ENCODE measurements around the gene MARCKS.

MARCKS gene

DNA sequence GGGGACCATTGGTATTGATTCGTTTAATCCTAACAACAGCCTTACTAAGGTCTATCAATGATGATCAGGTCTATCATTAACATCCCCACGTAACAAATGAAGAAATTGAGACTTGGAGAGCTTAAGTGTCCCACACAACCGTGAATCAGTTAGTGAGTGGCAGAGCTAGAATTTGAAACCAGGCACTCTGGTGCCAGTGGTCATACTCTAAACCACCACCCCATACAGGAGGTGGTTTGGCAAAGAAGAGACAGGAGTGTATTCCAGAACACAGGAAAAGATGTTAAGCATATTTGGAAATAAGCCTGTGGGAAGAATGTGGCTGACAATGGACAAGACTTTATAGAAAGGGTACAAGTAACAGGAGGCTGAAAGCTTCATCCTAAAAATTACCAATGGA lies 35.7 kb upstream of the MARCKS start:
- Histone ChIP-seq H3K27ac (ENCODE audit: low read length) (no peak overlapping the region), H3K4me3 (ENCODE audit: low read depth in 1 of 2, low read length in 2 of 2) (no peak overlapping the region), H3K9me3 (ENCODE audit: insufficient read depth, low read length, severe bottlenecking) (no peaks in the 10 kb centered on the region), H3K36me3 (ENCODE audit: insufficient read depth, low read length) (no peaks in the 10 kb centered on the region), H2AFZ (ENCODE audit: low read depth, low read length) (no peak overlapping the region), H3K79me2 (ENCODE audit: insufficient read depth, low read length) (no peaks in the 10 kb centered on the region), H3K4me2 (ENCODE audit: insufficient read depth, low read length) (no peak overlapping the region), H3K27me3 (ENCODE audit: insufficient read depth, low read length, poor library complexity) (no peaks in the 10 kb centered on the region), H3K9ac (ENCODE audit: low read depth, low read length) (no peak overlapping the region), H3K4me1 (ENCODE audit: insufficient read depth, low read length) (no peaks in the 10 kb centered on the region), H4K20me1 (ENCODE audit: insufficient read depth, low read length) (no peaks in the 10 kb centered on the region)
- no peak for TF ChIP-seq EZH2 (IDR thresholded peaks at IDR 0.05; ENCODE audit: borderline replicate concordance, low read depth, low read length, severe bottlenecking)
- DNase-seq (no peak), ATAC-seq (ENCODE audit: insufficient read depth, low read depth) (no peak)

DNA sequence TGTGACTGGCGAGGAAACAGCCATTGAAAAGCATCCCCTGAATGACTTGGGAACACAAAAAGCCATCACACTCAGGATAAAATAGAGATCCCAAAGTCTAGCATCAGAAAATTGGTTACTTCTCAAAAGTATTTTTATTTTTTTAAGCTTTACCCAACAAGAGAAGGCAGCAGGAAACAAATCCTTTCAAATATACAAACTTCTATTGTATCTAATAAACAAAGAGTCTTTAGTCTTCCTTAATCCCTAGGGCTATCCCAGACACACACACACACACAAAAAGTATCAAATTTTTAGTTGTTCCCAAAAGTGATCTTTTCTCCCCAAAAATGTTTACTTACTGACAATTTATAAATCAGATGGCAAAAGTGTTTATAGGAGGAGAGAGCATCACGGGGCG lies 33.2 kb upstream of the MARCKS start:
- Histone ChIP-seq H3K27me3 (ENCODE audit: insufficient read depth, low read length, poor library complexity) (no peaks in the 10 kb centered on the region), H3K36me3 (ENCODE audit: insufficient read depth, low read length) (no peaks in the 10 kb centered on the region), H3K4me2 (ENCODE audit: insufficient read depth, low read length) (no peak overlapping the region), H3K9me3 (ENCODE audit: insufficient read depth, low read length, severe bottlenecking) (no peaks in the 10 kb centered on the region), H3K9ac (ENCODE audit: low read depth, low read length) (no peak overlapping the region), H3K4me3 (ENCODE audit: low read depth in 1 of 2, low read length in 2 of 2) (no peak overlapping the region), H3K79me2 (ENCODE audit: insufficient read depth, low read length) (no peaks in the 10 kb centered on the region), H4K20me1 (ENCODE audit: insufficient read depth, low read length) (no peaks in the 10 kb centered on the region), H3K4me1 (ENCODE audit: insufficient read depth, low read length) (no peaks in the 10 kb centered on the region), H3K27ac (ENCODE audit: low read length) (no peak overlapping the region), H2AFZ (ENCODE audit: low read depth, low read length) (no peak overlapping the region)
- DNase-seq (no peak), ATAC-seq (ENCODE audit: insufficient read depth, low read depth) (no peak)
- TF ChIP-seq EZH2 (IDR thresholded peaks at IDR 0.05; ENCODE audit: borderline replicate concordance, low read depth, low read length, severe bottlenecking): no peak
- no peak for TF ChIP-seq CTCF (IDR thresholded peaks at IDR 0.05; ENCODE audit: borderline replicate concordance, extremely low read depth, low read length, poor library complexity, severe bottlenecking)

DNA sequence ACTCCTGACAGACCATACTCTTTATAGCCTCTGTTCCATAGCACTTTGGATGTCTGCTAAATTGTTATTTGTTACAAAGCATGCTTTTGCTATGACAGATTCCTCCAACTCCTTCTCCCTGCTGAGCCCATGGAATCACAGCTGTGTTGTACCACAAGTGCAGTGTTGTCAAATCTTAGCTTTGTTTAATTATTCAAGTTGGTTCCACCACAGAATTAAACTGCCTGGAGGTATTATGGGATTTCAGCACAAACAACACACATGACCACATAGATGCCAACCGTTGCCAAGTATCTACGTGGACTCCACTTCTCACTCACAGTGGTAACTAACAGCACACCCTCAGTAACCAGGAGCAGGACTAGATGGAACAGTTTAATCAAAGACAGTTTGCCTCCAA lies 32.7 kb upstream of the MARCKS start:
- ATAC-seq (ENCODE audit: insufficient read depth, low read depth) (no peak), DNase-seq (no peak)
- TF ChIP-seq EZH2 (IDR thresholded peaks at IDR 0.05; ENCODE audit: borderline replicate concordance, low read depth, low read length, severe bottlenecking): no peak
- no peak for TF ChIP-seq CTCF (IDR thresholded peaks at IDR 0.05; ENCODE audit: borderline replicate concordance, extremely low read depth, low read length, poor library complexity, severe bottlenecking)

DNA sequence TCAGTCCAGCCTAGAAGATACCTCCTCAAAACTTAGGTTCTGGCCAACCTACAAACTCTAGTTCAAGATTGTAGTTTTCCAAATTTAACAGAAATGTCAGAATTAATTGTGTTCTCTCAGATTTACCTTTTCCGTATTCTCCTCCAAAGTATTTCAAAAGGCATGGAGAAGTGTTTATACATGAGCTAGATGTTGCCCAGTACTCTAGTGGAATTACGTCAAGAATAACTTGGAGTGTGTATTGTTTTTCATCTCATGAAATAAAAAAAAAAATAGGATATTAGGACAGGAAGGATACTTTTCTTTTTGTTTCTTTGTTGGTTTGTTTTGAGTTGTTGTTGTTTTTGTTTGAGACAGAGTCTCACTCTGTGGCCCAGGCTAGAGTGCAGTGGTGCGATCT lies 32.3 kb upstream of the MARCKS start:
- Histone ChIP-seq H3K79me2 (ENCODE audit: insufficient read depth, low read length) (no peaks in the 10 kb centered on the region), H3K9ac (ENCODE audit: low read depth, low read length) (no peak overlapping the region), H4K20me1 (ENCODE audit: insufficient read depth, low read length) (no peaks in the 10 kb centered on the region), H3K4me1 (ENCODE audit: insufficient read depth, low read length) (no peaks in the 10 kb centered on the region), H3K9me3 (ENCODE audit: insufficient read depth, low read length, severe bottlenecking) (no peaks in the 10 kb centered on the region), H3K4me2 (ENCODE audit: insufficient read depth, low read length) (no peak overlapping the region), H3K36me3 (ENCODE audit: insufficient read depth, low read length) (no peaks in the 10 kb centered on the region), H3K27me3 (ENCODE audit: insufficient read depth, low read length, poor library complexity) (no peaks in the 10 kb centered on the region), H2AFZ (ENCODE audit: low read depth, low read length) (no peak overlapping the region), H3K4me3 (ENCODE audit: low read depth in 1 of 2, low read length in 2 of 2) (no peak overlapping the region), H3K27ac (ENCODE audit: low read length) (no peak overlapping the region)
- ATAC-seq (ENCODE audit: insufficient read depth, low read depth) (no peak), DNase-seq (no peak)
- TF ChIP-seq EZH2 (IDR thresholded peaks at IDR 0.05; ENCODE audit: borderline replicate concordance, low read depth, low read length, severe bottlenecking) (no peak), CTCF (IDR thresholded peaks at IDR 0.05; ENCODE audit: borderline replicate concordance, extremely low read depth, low read length, poor library complexity, severe bottlenecking) (no peak)

More for the DNA sequence above, 32.7 kb upstream of the MARCKS start:
- H3K27me3 ChIP-seq (ENCODE audit: insufficient read depth, low read length, poor library complexity): no peaks in the 10 kb centered on the region
- no peaks in the 10 kb centered on the region for H3K9me3 ChIP-seq (ENCODE audit: insufficient read depth, low read length, severe bottlenecking)
- H3K4me1 ChIP-seq (ENCODE audit: insufficient read depth, low read length): no peaks in the 10 kb centered on the region
- H2AFZ ChIP-seq (ENCODE audit: low read depth, low read length): no peak overlapping the region
- no peak overlapping the region for H3K4me3 ChIP-seq (ENCODE audit: low read depth in 1 of 2, low read length in 2 of 2)
- no peaks in the 10 kb centered on the region for H3K36me3 ChIP-seq (ENCODE audit: insufficient read depth, low read length)
- no peak overlapping the region for H3K27ac ChIP-seq (ENCODE audit: low read length)
- H3K79me2 ChIP-seq (ENCODE audit: insufficient read depth, low read length): no peaks in the 10 kb centered on the region
- H3K9ac ChIP-seq (ENCODE audit: low read depth, low read length): no peak overlapping the region
- no peak overlapping the region for H3K4me2 ChIP-seq (ENCODE audit: insufficient read depth, low read length)
- H4K20me1 ChIP-seq (ENCODE audit: insufficient read depth, low read length): no peaks in the 10 kb centered on the region

All from DND-41 (cell line).